Progenitor cell of endocrine pancreas (in vitro differentiated cells): ENCODE results near the gene RPTOR. TPM values are rescaled to one million over a fixed set of nuclear protein-coding genes. Genes with fewer than 3 reads are reported as not detected.

Experiments
- DNase-seq: peaks from one replicate; pipeline ENCODE4 v3.0.0; 2021; ENCODE audit warnings: low spot score; ENCODE audit not compliant: unreplicated experiment
- H3K27ac Mint-ChIP-seq: 2 replicates; pipeline ENCODE4 v1.8.0; 2021; ENCODE audit warnings: mild to moderate bottlenecking, moderate library complexity, mixed read lengths
- H3K27me3 Mint-ChIP-seq: 2 replicates; pipeline ENCODE4 v1.8.0; 2021; ENCODE audit warnings: mixed read lengths
- H3K36me3 Mint-ChIP-seq: 2 replicates; pipeline ENCODE4 v1.8.0; 2022; ENCODE audit warnings: mixed read lengths; ENCODE audit not compliant: insufficient read depth
- H3K4me1 Mint-ChIP-seq: 2 replicates; pipeline ENCODE4 v1.8.0; 2021; ENCODE audit warnings: low read depth, mixed read lengths
- H3K4me3 Mint-ChIP-seq: 2 replicates; pipeline ENCODE4 v1.8.0; 2021; ENCODE audit warnings: low read depth, mild to moderate bottlenecking, moderate library complexity, mixed read lengths
- H3K9me3 Mint-ChIP-seq: 2 replicates; pipeline ENCODE4 v1.8.0; 2021; ENCODE audit warnings: low read depth, mixed read lengths
- CTCF ChIP-seq: fragments of 200-600 bp; sonication (generic); IDR thresholded peaks from one replicate; pipeline ENCODE4 v1.5.0; 2021; ENCODE audit warnings: antibody characterized with exemption, mild to moderate bottlenecking; ENCODE audit not compliant: unreplicated experiment
- total RNA-seq: library from RNA; stranded (reverse); gene quantifications from 2 replicates; pipeline ENCODE4 v1.2.1, GENCODE V29; 2021

The RPTOR gene
- total RNA-seq, 1 donor from 2014 or later, result 40.0 TPM

DNA sequence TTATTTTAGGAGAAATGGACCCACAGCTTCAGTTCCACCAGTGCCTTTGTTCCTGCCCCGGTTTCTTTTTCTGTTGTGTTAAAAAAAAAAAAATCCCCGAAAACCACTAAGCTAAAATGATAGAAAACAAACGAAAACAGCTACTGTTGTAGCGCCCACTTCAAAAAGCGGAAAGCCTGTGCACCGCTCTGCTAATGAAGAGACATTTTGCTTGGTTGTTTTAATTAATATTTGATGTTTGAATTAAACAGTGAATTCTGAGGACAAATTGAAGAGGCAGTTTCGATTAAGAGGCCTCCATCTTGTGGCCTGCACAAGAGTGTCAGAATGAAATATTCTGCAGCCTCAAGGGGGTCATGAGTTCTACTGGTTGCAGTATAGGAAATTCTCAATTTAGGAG is 186.7 kb downstream of the RPTOR start:
- no peaks in the 10 kb centered on the region for H3K27me3 Mint-ChIP-seq
- H3K36me3 Mint-ChIP-seq, result peaks cover 4% of the 10 kb centered on the region
- no peak for TF ChIP-seq CTCF
- H3K9me3 Mint-ChIP-seq, result no peaks in the 10 kb centered on the region
- H3K4me1 Mint-ChIP-seq, result peaks cover 7% of the 10 kb centered on the region
- no peak for DNase-seq
- no peak overlapping the region for H3K4me3 Mint-ChIP-seq
- H3K27ac Mint-ChIP-seq, result no peak overlapping the region

- DNase-seq, result no peak
- Mint-ChIP-seq H3K36me3 (peaks cover 2% of the 10 kb centered on the region), H3K27ac (no peak overlapping the region), H3K9me3 (no peaks in the 10 kb centered on the region), H3K4me3 (no peak overlapping the region), H3K27me3 (no peaks in the 10 kb centered on the region), H3K4me1 (peaks cover 7% of the 10 kb centered on the region)
- TF ChIP-seq CTCF, result no peak
Observed at GRCh38 chr17:80732268-80732667, 187.6 kb downstream of the RPTOR start.

- Mint-ChIP-seq H3K4me1 (peaks cover 7% of the 10 kb centered on the region), H3K4me3 (no peak overlapping the region), H3K36me3 (peaks cover 24% of the 10 kb centered on the region), H3K27ac (no peak overlapping the region), H3K27me3 (no peaks in the 10 kb centered on the region), H3K9me3 (peaks cover 21% of the 10 kb centered on the region)
- no peak for TF ChIP-seq CTCF
- no peak for DNase-seq
Observed at GRCh38 chr17:80737106-80738019, 192.7 kb downstream of the RPTOR start.

DNA sequence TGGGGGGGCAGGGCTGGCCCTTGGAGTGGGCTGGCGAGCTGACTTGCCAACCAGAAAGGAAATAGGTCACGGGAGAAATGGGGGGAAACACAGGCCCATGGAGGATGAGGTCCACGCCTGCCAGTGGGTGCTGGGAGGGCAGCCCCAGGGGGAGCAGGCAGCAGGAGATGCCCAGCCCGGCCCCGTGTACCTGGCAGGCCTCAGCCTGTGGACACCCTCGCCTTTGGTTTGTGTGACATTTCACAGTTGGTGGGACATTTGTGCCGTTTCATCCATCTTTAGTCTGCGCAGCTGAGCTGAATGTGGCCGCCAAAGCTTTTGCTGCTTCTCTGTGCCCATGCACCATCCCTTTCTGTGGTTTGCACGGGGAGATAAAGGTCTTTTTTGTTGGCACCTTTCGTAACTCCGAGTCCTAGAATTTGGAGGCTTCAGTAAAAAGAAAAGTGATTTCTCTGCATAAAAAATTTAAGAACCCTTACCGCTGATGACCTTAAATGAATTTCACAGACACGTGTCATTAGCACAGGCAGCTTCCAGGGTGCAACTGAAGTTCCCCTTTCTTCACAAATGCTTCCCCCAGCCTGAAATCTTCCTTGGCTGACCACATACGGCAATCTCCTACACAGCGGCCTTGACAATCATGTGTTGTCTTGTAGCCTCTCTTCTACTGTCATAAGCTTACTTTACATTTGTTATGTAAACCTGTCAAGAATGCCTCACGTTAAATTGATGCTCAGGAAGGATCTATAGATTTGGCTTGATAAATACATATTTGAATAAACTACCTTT is 193.6 kb downstream of the RPTOR start:
- DNase-seq, result no peak
- Mint-ChIP-seq H3K4me3 (no peak overlapping the region), H3K36me3 (peaks cover 26% of the 10 kb centered on the region), H3K4me1 (peaks cover 7% of the 10 kb centered on the region), H3K9me3 (peaks cover 21% of the 10 kb centered on the region), H3K27me3 (no peaks in the 10 kb centered on the region), H3K27ac (no peak overlapping the region)
- no peak for TF ChIP-seq CTCF

DNA sequence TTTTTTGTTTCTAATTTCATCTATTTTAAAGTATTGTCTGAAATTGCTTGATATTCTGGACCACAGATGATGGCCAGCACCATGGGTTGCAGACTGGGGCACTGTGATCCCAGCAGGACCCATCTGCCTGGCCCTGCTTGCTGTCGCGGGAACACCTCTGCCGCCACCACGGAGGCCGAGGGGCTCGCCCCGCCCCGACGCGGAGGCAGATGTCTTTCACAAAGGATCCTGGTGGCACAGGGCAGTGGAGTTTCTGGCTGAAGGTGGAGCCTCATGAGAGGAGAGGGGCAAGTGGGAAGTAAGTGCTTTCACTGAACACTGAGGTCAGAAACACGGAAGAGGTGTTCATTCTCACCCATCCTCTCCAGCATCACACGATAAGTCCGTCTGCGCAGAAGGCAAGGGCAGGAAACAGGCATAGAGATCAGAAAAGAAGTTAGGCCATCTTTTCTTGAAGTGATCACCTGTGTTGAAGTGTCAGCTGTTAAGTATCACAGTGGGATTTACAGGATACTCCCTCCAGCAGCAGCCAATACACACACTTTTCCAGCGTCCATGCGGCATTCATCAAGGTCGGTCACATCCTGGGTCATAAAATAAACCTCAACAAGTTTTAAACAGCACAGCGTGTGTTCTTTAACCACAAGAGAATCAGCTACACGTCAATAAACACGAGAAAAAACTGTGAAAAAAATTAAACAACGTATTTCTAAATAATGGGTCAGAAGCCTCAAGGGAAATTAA is 194.5 kb downstream of the RPTOR start:
- Mint-ChIP-seq H3K4me3 (no peak overlapping the region), H3K4me1 (peaks cover 1% of the 10 kb centered on the region), H3K9me3 (peaks cover 21% of the 10 kb centered on the region), H3K27ac (no peak overlapping the region), H3K36me3 (peaks cover 26% of the 10 kb centered on the region), H3K27me3 (no peaks in the 10 kb centered on the region)
- DNase-seq, result no peak
- no peak for TF ChIP-seq CTCF
